C4-2B (cell line): Measurements from ENCODE around the gene AGPS.
A peak's percentile ranks its signal among the peaks of the same experiment; 100 is the strongest.
"Not testable (repeated sequence)": the region's sequence is repeated elsewhere in the genome, so short reads cannot be mapped to it uniquely, and the experiment has no call there.

ENCODE experiments used
- H3K27ac ChIP-seq: fragments of 450-650 bp; 2 replicates; pipeline ENCODE4 v1.5.1; 2017
- CTCF ChIP-seq: fragments of 450-650 bp; conservative IDR thresholded peaks from 2 replicates; pipeline ENCODE4 v1.5.1; 2017; ENCODE audit warnings: mild to moderate bottlenecking
- ZFX ChIP-seq: fragments of 450-650 bp; IDR thresholded peaks from 2 replicates; pipeline ENCODE4 v1.6.1; 2017

Gene AGPS

GRCh38 chr2:177392373-177393202 is at the start of gene AGPS:
TSS of gene AGPS (plus strand) at chr2:177392773. CDS start at chr2:177392790, 17 bp downstream.
- peak; percentile 43; the same call in 1 of the 2 replicates for TF ChIP-seq ZFX
- TF ChIP-seq CTCF: no peak
- peak within 1 kb of the TSS; percentile 64 for H3K27ac ChIP-seq

GRCh38 chr2:177343773-177344172 is 48.8 kb upstream of the AGPS start:
- TF ChIP-seq ZFX (no peak), CTCF (no peak)
- H3K27ac ChIP-seq: no peak overlapping the region

- TF ChIP-seq ZFX (no peak), CTCF (peak; percentile 21)
- H3K27ac ChIP-seq: no peak overlapping the region
These were observed 48.3 kb upstream of the AGPS start for GRCh38 chr2:177344316-177344715.

- no peak overlapping the region for H3K27ac ChIP-seq
- TF ChIP-seq ZFX (no peak), CTCF (no peak)
These were observed 46.4 kb upstream of the AGPS start for GRCh38 chr2:177346192-177346591.

- TF ChIP-seq CTCF (no peak), ZFX (no peak)
- H3K27ac ChIP-seq: no peak overlapping the region
These were observed 45.0 kb upstream of the AGPS start for GRCh38 chr2:177347570-177347969.

- TF ChIP-seq ZFX (no peak), CTCF (no peak)
- H3K27ac ChIP-seq: no peak overlapping the region
These were observed 44.4 kb upstream of the AGPS start for GRCh38 chr2:177348118-177348654.

GRCh38 chr2:177348733-177349693 is 43.6 kb upstream of the AGPS start:
- no peak for TF ChIP-seq CTCF
- no peak for TF ChIP-seq ZFX
- no peak overlapping the region for H3K27ac ChIP-seq

GRCh38 chr2:177350624-177351023 is 41.9 kb upstream of the AGPS start:
- not testable (repeated sequence) for H3K27ac ChIP-seq

- not testable (repeated sequence) for H3K27ac ChIP-seq
These were observed 41.5 kb upstream of the AGPS start for GRCh38 chr2:177351121-177351520.
